NCI-H524 treated with DMSO at 0.1 percent for 48 hours (cell line): Measurements from ENCODE around the gene VEGFA.
"Not testable (repeated sequence)": the region's sequence is repeated elsewhere in the genome, so short reads cannot be mapped to it uniquely, and the experiment has no call there.

ENCODE experiments used
- DNase-seq: peaks from one replicate; lab custom pipeline; 2025; lab: John Stamatoyannopoulos, UW

Gene VEGFA

GRCh38 chr6:43803783-43804549 lies 34.0 kb downstream of the VEGFA start:
- DNase-seq = no peak

DNA sequence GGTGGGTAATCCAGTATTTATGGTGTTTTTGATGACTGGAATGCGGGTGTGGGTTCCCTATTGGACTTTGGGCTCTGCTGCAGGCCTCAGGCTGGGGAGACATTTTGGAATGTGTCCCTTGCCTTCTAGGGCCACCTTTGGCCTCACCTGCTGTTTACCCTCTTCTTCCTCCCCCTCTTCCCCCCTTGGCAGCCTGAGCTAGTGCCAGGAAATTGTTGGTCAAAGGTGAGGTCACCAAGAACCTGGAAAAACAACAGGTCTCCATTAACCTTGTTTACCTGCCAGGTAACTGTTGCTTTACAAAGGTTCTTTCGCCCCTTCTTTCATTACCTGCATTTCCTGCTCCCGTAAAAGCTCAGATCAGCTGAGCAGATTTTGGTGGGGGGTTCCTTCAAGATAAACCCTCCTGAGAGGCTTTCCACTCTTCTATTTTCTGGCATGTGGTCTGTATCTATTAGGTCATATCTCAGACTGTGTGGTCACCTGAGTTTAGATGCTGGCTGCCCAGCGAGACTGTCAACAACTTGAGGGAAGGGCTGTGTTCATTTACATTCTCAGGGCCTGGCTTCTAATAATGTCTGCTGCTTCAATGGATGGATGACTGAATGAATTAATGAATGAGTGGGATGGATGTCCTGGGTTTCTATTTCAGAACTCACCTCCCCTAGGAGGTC lies 34.7 kb downstream of the VEGFA start:
- no peak for DNase-seq

- no peak for DNase-seq
These were observed 35.7 kb downstream of the VEGFA start for GRCh38 chr6:43805699-43806042.

GRCh38 chr6:43806043-43806757 lies 36.2 kb downstream of the VEGFA start:
- no peak for DNase-seq

DNA sequence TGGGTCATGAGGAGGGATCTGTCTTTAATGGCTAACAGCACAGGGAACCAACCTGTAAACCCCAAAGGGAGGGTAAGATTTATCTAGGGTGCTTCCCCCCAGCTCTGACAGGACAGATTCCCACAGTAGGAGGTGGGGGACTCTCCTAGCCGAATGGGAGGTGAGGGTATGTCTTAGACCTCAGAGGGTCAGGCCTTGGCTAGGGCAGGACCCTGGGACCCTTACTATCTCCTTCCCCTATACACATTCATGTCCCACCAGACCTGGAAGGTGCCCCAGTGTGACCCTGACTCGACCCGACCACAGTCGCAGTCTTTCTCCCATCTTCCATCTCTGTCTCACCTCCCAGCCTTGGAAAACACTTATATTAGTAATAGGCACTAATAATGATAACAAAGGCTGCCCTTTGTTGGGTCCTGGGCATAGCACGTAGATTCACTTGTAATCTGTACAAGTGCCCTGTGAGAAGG lies 36.8 kb downstream of the VEGFA start:
- no peak for DNase-seq

GRCh38 chr6:43807228-43808061 lies 37.4 kb downstream of the VEGFA start:
- DNase-seq = no peak

DNA sequence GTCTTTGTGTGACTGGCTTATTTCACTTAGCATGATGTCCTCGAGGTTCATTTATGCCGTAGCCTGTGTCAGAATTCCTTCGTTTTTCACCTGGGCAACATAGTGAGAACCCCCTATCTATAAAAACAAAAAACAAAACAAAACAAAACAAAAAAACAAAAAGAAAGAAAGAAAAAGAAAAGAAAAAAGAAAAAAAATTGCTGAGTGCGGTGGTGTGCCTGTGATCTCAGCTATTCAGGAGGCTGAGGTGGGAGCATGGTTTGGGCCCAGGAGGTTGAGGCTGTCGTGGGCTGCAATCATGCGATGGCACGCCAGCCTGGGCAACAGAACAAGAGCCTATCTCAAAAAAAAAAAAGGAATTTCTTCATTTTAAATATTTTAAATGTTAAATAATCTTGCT lies 38.4 kb downstream of the VEGFA start:
- DNase-seq = no peak

GRCh38 chr6:43809417-43810305 lies 39.6 kb downstream of the VEGFA start:
- no peak for DNase-seq

DNA sequence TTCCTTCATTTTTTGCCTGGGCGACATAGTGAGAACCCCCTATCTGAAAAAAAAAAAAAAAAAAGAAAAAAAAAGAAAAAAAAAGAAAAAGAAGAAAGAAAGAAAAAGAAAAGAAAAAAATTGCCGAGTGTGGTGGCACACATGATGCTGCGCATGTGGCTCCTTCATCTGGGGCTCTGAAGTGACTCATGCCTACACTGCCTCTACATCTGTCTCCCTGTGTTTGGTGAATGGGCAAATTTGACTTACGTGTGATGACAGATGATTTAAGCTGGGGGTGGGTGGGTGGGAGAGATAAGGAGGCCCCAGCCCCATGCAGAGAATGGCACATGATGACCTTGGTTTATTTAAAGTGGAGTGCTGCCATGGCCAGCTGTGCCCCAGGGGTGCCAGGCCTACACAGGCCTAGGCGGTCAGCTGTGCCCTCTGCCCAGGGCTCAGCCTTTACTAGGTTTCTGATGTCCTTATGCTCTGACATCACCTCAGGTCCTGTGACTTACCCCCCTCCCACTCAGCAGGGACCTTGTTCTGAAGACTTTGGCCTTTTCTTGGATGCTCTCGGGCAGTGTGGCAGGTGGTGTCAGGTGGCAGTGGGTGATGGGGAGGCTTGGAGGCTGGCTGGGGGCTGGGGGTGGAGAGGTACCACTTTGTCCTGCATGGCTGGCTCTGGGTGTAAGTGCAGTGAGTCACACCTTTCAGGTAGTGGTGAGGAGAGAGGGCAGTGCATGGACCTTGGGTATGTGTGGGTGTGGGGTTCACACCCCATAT lies 41.1 kb downstream of the VEGFA start:
- no peak for DNase-seq

DNA sequence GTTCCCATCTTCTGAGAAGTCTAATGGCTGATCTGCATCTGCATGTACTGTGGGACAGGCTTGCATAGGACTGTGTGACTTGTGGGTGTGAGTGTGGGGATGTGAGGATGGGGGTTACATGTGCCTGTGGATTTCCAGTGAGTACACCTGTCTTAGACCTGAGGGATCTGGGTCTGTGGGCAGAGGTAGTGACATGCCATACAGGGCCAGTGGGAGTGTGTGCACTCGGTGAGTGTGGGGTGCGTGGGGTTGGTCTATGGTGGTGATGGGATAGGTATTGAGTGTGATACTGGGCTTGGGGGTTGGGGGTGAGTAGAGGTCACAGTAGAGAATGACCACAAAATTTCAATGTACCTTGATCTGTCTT lies 41.7 kb downstream of the VEGFA start:
- DNase-seq = no peak

- peak; percentile 53 for DNase-seq
These were observed 43.0 kb downstream of the VEGFA start for GRCh38 chr6:43812850-43813578.

- DNase-seq = no peak
These were observed 44.1 kb downstream of the VEGFA start for GRCh38 chr6:43814111-43814510.

DNA sequence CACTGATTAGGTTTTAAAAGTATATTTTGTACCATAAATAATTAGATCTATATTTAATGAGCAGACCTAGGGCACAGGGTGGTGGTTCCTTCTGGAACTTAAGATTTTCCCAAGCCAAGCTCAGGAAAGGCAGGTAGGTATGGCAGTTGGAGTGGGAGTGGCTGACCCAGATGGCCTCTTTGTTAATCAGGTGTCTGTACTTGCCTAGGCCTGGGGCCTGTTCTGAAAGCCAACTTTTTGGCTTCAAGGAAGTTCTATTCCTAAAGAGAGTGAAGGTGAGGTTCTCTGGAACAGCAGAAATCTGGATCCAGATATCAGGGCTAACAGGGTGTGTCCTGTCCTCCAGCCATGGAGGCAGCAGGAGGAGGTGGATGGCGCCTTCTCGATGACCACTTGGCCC lies 44.9 kb downstream of the VEGFA start:
- DNase-seq = no peak

DNA sequence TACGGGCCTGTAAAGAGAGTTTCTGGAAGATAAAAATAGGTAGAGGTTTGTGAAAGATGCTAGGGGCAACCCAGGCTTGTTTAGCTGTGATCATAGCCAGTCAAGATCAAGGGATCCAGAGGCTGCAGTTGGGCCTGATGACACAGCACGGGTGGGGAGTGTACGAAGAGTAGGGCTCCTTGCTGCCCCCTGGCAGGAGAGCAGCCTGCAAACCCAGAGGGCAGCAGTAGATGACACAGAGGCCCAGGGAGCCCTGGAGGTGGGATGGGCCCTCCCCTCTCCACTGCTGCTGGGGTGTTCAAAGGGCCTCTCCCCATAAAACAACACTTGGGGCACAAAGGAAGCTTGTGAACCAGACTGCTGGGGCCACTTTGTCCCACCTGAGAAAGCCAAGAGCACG lies 47.2 kb downstream of the VEGFA start:
- DNase-seq = no peak

DNA sequence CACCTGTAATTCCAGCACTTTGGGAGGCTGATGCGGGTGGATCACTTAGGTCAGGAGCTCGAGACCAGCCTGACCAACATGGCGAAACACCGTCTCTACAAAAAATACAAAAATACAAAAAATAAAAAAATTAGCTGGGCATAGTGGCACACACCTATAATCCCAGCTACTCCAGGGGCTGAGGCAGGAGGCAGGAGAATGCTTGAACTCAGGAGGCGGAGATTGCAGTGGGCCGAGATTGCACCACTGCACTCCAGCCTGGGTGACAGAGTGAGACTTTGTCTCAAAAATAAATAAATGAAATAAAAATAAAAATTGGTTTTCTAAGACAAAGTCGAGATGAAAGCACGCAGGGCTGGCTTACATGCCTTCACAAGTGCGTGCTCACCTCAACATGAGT lies 49.0 kb downstream of the VEGFA start:
- DNase-seq = not testable (repeated sequence)

DNA sequence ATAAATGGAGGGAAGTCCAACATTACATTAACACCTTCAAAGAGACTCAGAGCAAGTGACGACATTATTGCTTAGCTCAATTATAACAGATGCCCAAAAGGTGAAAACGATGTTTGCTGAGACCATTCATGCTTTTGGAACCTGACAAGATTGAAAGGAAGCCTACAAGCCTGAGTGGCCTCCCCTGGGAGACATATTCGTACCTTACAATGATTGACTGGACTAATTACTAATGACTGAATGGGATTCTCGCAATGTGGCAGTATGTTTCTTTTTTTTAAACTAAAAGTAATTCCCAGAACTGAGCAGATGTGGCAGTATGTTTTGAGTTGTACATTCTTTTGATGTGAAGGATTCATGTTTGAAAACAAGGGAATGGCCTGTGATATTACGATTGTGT lies 49.9 kb downstream of the VEGFA start:
- DNase-seq = no peak

GRCh38 chr6:43820486-43820885 lies 50.5 kb downstream of the VEGFA start:
- no peak for DNase-seq

DNA sequence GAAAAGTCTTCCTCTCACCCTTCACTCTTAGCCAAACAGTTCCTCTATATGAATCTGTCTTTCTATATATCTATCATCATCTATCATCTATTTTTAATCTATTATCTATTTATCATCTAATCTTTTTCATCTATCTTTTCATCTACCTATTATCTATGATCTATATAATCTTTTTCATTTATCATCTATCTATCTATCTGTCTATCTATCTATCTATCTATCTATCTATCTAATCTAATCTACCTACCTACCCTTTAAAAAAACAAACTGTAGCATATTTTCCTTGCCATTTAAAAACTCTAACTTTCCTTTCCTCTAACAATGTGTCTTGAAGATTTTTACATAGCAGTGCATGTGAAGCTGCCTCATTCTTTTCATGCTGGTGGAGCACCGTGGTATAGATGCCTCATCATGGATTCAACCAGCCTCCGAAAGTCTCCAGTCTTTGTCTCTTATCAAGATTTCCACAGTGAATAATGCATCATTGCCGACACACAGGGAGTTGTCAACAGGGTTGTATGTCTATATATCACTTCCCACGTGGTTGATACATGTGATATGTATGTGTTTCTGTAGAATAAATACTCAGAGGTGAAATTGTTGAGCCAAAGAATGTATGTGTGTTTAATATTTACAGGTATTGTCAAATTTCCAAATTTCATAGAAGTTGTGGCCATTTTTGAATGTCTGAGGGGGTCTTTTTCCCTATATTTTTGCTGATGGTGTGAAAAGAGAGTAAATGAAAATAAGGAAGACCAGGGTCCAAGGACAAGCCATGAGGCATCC lies 51.3 kb downstream of the VEGFA start:
- DNase-seq = no peak

DNA sequence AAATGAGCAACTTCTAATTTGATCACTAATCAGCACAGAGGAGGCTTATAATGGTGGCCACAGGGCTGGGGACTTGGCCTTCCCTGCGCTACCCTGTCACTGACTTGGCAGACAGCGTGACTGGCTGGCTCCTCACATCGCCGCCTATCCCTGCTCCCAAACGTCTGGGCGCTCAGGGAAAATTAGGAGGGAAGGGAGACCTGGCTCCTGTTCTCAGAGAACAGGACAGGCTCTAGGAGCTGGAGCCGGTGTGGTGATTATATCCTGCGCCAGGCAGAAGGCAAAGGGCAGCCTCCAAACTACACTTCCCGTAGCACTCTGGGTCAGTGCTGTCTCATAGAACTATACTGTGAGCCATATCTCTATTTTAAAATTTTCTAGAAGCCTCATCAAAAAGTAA lies 53.4 kb downstream of the VEGFA start:
- DNase-seq = no peak
